Psoas muscle (tissue), 8 donors: Measurements from ENCODE around the gene HS2ST1. TPM values are rescaled to one million over a fixed set of nuclear protein-coding genes. Genes with fewer than 3 reads are reported as not detected.

Experiments
- ATAC-seq, 4 donors: fragments of 200-7000 bp; cut with Tn5 transposase; one replicate each; pipeline ENCODE4 v1.9.1; 2020; ENCODE audit warnings: moderate library complexity in 3 of 4, mild to moderate bottlenecking in 2 of 4
- DNase-seq, 2 donors: peaks; one replicate each; pipeline ENCODE4 v3.0.0-alpha.2; 2020
- H3K27ac ChIP-seq: fragments of 200-600 bp; one replicate; pipeline ENCODE4 v1.8.0; 2022
- H3K27me3 ChIP-seq, 3 donors: fragments of 200-600 bp in 1 of 3; one replicate each; pipeline versions ENCODE4 v1.6.1 to v1.8.0; 2013 to 2022; ENCODE audit warnings: low read length in 2 of 3, mild to moderate bottlenecking in 2 of 3, moderate library complexity in 1 of 3; ENCODE audit not compliant: insufficient read depth in 3 of 3
- H3K36me3 ChIP-seq, 2 donors: fragments of 200-600 bp in 1 of 2; one replicate each; pipeline versions ENCODE4 v1.6.1 to v1.8.0; 2013 to 2022; ENCODE audit warnings: low read depth in 1 of 2, mild to moderate bottlenecking in 1 of 2, moderate library complexity in 1 of 2; ENCODE audit not compliant: insufficient read depth in 1 of 2
- H3K4me1 ChIP-seq: fragments of 200-600 bp; one replicate; pipeline ENCODE4 v1.8.0; 2022
- H3K4me3 ChIP-seq: fragments of 200-600 bp; one replicate; pipeline ENCODE4 v1.8.0; 2022; ENCODE audit warnings: mild to moderate bottlenecking
- H3K9me3 ChIP-seq: fragments of 200-600 bp; one replicate; pipeline ENCODE4 v1.8.0; 2022
- WGBS, 3 donors: extraction: QIAGEN DNeasy Blood & Tissue Kit; methylation state at CpG; one replicate each; pipeline versions ENCODE4 v1.1.6 to v1.1.7; 2013; 5-methylcytosine and 5-hydroxymethylcytosine counted together
- intact Hi-C, 2 donors: fragments of 100-400 bp; cut with DNase I; formaldehyde crosslinking; loops; one replicate each; pipeline versions ENCODE4 v1.11.0 to v1.14.2; 2022
- polyA plus RNA-seq, 3 donors: library from polyadenylated mRNA; stranded (reverse); fragments of 200-250 nt; gene quantifications; one replicate each; pipeline ENCODE4 v1.2.3, GENCODE V29; 2013
- total RNA-seq, 4 donors: library from RNA; stranded (reverse); fragmentation: NEBNext Ultra II Directional in 2 of 4; extraction: Animal tissue kit (Norgen Biotek cat#: 25700) in 2 of 4; gene quantifications; one replicate each; pipeline versions ENCODE4 v1.2.1 to v1.2.4, GENCODE V29; 2021 to 2023
- TF ChIP-seq, protein P1 (sequence below): fragments of 200-600 bp; IDR thresholded peaks from one replicate; pipeline ENCODE4 v1.8.0; 2022; ENCODE audit warnings: antibody characterized with exemption
- donor health status: healthy with polysubstance abuse.
- donor health status: DM: no; HTN: no; CAD: no; lungs with moderate emphysema.
- donor health status: Bipolar disorder and iron deficiency.
- donor health status: healthy.
- donor health status: DM: yes; HTN: yes; CAD: no.
- donor health status: DM: no; HTN: no; CAD: no.
- donor health status: DM: no; HTN: no; CAD: no.
- donor health status: DM: yes; HTN: yes; CAD: no.

Gene HS2ST1
- total and polyA plus RNA-seq, 7 donors: 3.3 to 12.0 (median 8.1) TPM

DNA sequence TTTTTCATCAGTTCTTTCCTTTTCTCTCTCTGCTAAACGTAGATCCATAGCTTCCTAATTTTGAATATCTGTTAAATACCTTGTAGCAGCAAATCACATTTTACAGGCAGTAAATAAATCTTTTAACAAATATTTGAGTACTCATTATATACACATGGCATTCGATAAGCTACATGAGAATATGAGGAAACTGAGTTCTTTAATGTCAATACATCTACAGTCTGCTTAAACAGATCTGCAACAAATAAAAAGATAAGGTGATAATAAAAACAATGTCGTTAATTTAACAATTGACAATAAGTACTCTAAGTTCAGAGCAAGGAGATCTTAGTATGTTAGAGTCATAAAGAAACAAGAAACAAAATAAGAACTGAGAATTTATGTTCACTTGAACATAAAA is 43.4 kb upstream of the HS2ST1 start:
- H3K27ac ChIP-seq: no peak overlapping the region
- peaks cover 8% of the 10 kb centered on the region for H3K4me1 ChIP-seq
- DNase-seq: no peak
- no peaks in the 10 kb centered on the region for H3K27me3 ChIP-seq
- TF ChIP-seq, protein P1, sequence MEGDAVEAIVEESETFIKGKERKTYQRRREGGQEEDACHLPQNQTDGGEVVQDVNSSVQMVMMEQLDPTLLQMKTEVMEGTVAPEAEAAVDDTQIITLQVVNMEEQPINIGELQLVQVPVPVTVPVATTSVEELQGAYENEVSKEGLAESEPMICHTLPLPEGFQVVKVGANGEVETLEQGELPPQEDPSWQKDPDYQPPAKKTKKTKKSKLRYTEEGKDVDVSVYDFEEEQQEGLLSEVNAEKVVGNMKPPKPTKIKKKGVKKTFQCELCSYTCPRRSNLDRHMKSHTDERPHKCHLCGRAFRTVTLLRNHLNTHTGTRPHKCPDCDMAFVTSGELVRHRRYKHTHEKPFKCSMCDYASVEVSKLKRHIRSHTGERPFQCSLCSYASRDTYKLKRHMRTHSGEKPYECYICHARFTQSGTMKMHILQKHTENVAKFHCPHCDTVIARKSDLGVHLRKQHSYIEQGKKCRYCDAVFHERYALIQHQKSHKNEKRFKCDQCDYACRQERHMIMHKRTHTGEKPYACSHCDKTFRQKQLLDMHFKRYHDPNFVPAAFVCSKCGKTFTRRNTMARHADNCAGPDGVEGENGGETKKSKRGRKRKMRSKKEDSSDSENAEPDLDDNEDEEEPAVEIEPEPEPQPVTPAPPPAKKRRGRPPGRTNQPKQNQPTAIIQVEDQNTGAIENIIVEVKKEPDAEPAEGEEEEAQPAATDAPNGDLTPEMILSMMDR: no peak
- H3K36me3 ChIP-seq: no peaks in the 10 kb centered on the region
- ATAC-seq: no peak
- intact Hi-C loops: loop anchor here in 1 of 2 donors (5.0 kb wide), 1 partner anchor 36 kb away; no protein-coding TSS in a partner anchor
- WGBS, 3 donors: 94 to 97% (median 95%) methylated on average over 3 of the region's 3 CpGs
- no peaks in the 10 kb centered on the region for H3K9me3 ChIP-seq
- H3K4me3 ChIP-seq: no peak overlapping the region

DNA sequence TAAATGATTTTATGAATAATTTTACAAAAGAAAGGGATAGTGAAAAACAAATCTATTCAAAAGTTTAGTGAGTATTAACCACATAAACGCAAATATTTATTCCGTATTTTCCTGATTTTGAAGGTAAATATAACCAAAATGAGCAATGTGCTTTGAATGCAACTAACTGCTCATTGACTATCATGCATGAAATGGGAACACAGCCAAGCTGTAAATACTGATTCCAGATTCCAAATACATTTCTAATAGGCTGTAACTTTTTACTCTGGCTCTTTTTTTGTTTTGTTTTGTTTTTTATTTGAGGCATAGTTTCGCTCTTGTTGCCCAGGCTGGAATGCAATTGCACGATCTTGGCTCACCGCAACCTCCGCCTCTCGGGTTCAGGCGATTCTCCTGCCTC is 42.3 kb upstream of the HS2ST1 start:
- DNase-seq (no peak), ATAC-seq (no peak)
- peaks cover 8% of the 10 kb centered on the region for H3K4me1 ChIP-seq
- intact Hi-C loops: loop anchor here in 1 of 2 donors (5.0 kb wide), 1 partner anchor 35 kb away; no protein-coding TSS in a partner anchor
- no peaks in the 10 kb centered on the region for H3K27me3 ChIP-seq
- H3K9me3 ChIP-seq: no peaks in the 10 kb centered on the region
- TF ChIP-seq, protein P1: no peak
- WGBS, 3 donors: 91 to 93% (median 92%) methylated on average over 8 of the region's 8 CpGs
- no peak overlapping the region for H3K27ac ChIP-seq
- H3K4me3 ChIP-seq: no peak overlapping the region
- peaks cover 0 to 9% of the 10 kb centered on the region in 2 donors for H3K36me3 ChIP-seq

DNA sequence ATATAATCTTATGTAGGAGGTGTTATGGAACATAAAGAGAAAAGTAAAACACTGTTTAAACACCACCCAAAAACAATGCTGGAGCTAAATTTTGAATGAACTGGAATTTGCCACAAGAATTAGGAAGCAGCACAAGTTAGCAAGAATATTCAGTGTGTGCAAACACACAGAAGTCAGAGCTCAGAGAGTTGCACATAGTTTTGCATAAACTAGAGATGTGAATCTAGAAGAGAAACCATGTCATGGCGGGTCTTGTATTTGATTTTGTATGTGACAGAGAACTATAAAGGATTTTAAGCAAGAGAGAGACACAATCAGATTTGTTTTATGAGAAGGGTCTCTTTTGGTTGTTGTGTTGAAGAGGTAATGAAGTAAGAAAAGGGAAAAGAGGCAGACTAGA is 38.7 kb upstream of the HS2ST1 start:
- no peak for ATAC-seq
- Histone ChIP-seq H3K27ac (no peak overlapping the region), H3K27me3 (no peaks in the 10 kb centered on the region), H3K36me3 (peaks cover 0 to 35% of the 10 kb centered on the region in 2 donors), H3K9me3 (no peaks in the 10 kb centered on the region), H3K4me1 (no peaks in the 10 kb centered on the region), H3K4me3 (no peak overlapping the region)
- 96 to 100% (median 98%) methylated on average over 1 of the region's 1 CpG for WGBS, 3 donors
- TF ChIP-seq, protein P1: no peak
- no peak for DNase-seq
- intact Hi-C loops: no loop called here

DNA sequence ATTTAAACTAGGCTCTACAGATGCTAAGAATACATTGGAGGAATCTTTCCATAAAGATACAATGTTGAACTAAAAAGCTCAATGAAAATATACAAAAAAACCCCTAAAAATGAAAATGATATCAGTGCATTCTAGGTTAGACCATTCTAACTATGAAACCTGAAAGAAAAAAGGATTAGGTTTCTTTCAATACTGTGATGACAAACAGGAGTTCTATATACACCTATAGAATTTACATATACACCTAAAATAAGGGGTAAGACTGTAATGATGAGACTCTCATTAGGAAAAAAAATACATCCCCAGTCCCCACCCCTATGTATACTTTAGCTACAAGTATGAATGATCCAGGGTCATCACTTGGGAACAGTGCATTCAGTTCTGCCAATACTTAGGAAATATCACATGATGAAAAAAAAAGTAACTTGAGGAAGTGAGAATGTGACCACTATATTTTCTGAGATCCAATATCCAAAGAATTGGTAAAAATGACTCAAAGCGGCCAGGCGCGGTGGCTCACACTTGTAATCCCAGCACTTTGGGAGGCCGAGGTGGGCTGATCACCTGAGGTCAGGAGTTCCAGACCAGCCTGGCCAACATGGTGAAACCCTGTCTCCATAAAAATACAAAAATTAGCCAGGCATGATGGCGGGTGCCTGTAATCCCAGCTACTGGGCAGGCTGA is 26.8 kb upstream of the HS2ST1 start:
- Histone ChIP-seq H3K27me3 (no peaks in the 10 kb centered on the region), H3K9me3 (no peaks in the 10 kb centered on the region), H3K4me1 (no peaks in the 10 kb centered on the region), H3K36me3 (peaks cover 0 to 10% of the 10 kb centered on the region in 2 donors), H3K4me3 (no peak overlapping the region), H3K27ac (no peak overlapping the region)
- intact Hi-C loops: loop anchor here in 1 of 2 donors (2.0 to 5.0 kb wide), 2 partner anchors 17 to 845 kb away; no protein-coding TSS in a partner anchor
- TF ChIP-seq, protein P1: no peak
- WGBS, 3 donors: 88 to 98% (median 98%) methylated on average over 5 of the region's 5 CpGs
- DNase-seq (no peak), ATAC-seq (no peak)
